IPS-18c (cell line): Measurements from ENCODE around the gene TUB.

ENCODE experiments used
- H3K4me3 ChIP-seq: 2 replicates; pipeline ENCODE4 v1.7.0; 2013; ENCODE audit warnings: low read depth, mild to moderate bottlenecking, low read length, moderate library complexity; ENCODE audit not compliant: insufficient read depth
- H3K9me3 ChIP-seq: one replicate; pipeline ENCODE4 v1.6.1; 2013; ENCODE audit warnings: mild to moderate bottlenecking, low read length, moderate library complexity; ENCODE audit not compliant: control insufficient read depth, insufficient read depth

TUB gene

GRCh38 chr11:8080674-8081590 lies at the start of gene TUB:
TSS of gene TUB (plus strand) at chr11:8081211. CDS start at chr11:8081511, 300 bp downstream.
- H3K9me3 ChIP-seq, result peaks cover 5% of the 10 kb centered on the region
- H3K4me3 ChIP-seq, result peak within 1 kb of the TSS; percentile 63

GRCh38 chr11:8031248-8032115 lies 49.5 kb upstream of the TUB start:
- H3K4me3 ChIP-seq, result no peak overlapping the region
- peaks cover 4% of the 10 kb centered on the region for H3K9me3 ChIP-seq

- H3K4me3 ChIP-seq, result no peak overlapping the region
Measured at GRCh38 chr11:8032122-8032521, 48.9 kb upstream of the TUB start.

GRCh38 chr11:8032576-8033304 lies 48.3 kb upstream of the TUB start:
- peaks cover 4% of the 10 kb centered on the region for H3K9me3 ChIP-seq
- H3K4me3 ChIP-seq, result no peak overlapping the region; the same call in 1 of the 2 replicates

More at GRCh38 chr11:8032122-8032521, 48.9 kb upstream of the TUB start:
- H3K9me3 ChIP-seq, result peaks cover 4% of the 10 kb centered on the region

- peaks cover 4% of the 10 kb centered on the region for H3K9me3 ChIP-seq
Measured at GRCh38 chr11:8033305-8034105, 47.5 kb upstream of the TUB start.

GRCh38 chr11:8034106-8034585 lies 46.9 kb upstream of the TUB start:
- Histone ChIP-seq H3K9me3 (no peaks in the 10 kb centered on the region), H3K4me3 (no peak overlapping the region)

More at GRCh38 chr11:8033305-8034105, 47.5 kb upstream of the TUB start:
- H3K4me3 ChIP-seq, result no peak overlapping the region

GRCh38 chr11:8034604-8035190 lies 46.3 kb upstream of the TUB start:
- H3K9me3 ChIP-seq, result no peaks in the 10 kb centered on the region
- no peak overlapping the region for H3K4me3 ChIP-seq

- no peaks in the 10 kb centered on the region for H3K9me3 ChIP-seq
- H3K4me3 ChIP-seq, result no peak overlapping the region
Measured at GRCh38 chr11:8035200-8035855, 45.7 kb upstream of the TUB start.

GRCh38 chr11:8036002-8036802 lies 44.8 kb upstream of the TUB start:
- Histone ChIP-seq H3K4me3 (no peak overlapping the region), H3K9me3 (no peaks in the 10 kb centered on the region)

GRCh38 chr11:8036986-8037385 lies 44.0 kb upstream of the TUB start:
- no peaks in the 10 kb centered on the region for H3K9me3 ChIP-seq
- no peak overlapping the region for H3K4me3 ChIP-seq

GRCh38 chr11:8038393-8038792 lies 42.6 kb upstream of the TUB start:
- no peaks in the 10 kb centered on the region for H3K9me3 ChIP-seq
- no peak overlapping the region for H3K4me3 ChIP-seq

- no peaks in the 10 kb centered on the region for H3K9me3 ChIP-seq
- no peak overlapping the region for H3K4me3 ChIP-seq
Measured at GRCh38 chr11:8038811-8039529, 42.0 kb upstream of the TUB start.

- Histone ChIP-seq H3K4me3 (no peak overlapping the region), H3K9me3 (no peaks in the 10 kb centered on the region)
Measured at GRCh38 chr11:8039530-8040260, 41.3 kb upstream of the TUB start.
